Astrocyte (in vitro differentiated cells and primary cell): Measurements from ENCODE around the gene WRAP53. TPM values are rescaled to one million over a fixed set of nuclear protein-coding genes. Genes with fewer than 3 reads are reported as not detected.
A peak's percentile ranks its signal among the peaks of the same experiment; 100 is the strongest.

Experiments used
- DNase-seq: peaks from one replicate; pipeline ENCODE4 v3.0.0-alpha.2; 2010; ENCODE audit warnings: low read depth
- FAIRE-seq: peaks from 2 replicates; lab custom pipeline; 2011; peaks lifted over from hg19 to GRCh38; lab: Jason Lieb, UNC
- H2AFZ ChIP-seq: 2 replicates; pipeline ENCODE4 v1.6.0; 2012; ENCODE audit warnings: low read depth, low read length, inconsistent platforms
- H3K27ac ChIP-seq: 2 replicates; pipeline ENCODE4 v1.5.1; 2011; ENCODE audit warnings: low read depth, low read length, inconsistent platforms
- H3K27me3 ChIP-seq: 2 replicates; pipeline ENCODE4 v1.6.0; 2011; ENCODE audit warnings: low read length, inconsistent platforms; ENCODE audit not compliant: insufficient read depth
- H3K36me3 ChIP-seq: 2 replicates; pipeline ENCODE4 v1.5.1; 2011; ENCODE audit warnings: low read length, inconsistent platforms; ENCODE audit not compliant: insufficient read depth
- H3K4me1 ChIP-seq: 2 replicates; pipeline ENCODE4 v1.5.1; 2011; ENCODE audit warnings: low read length, inconsistent platforms; ENCODE audit not compliant: insufficient read depth
- H3K4me2 ChIP-seq: 2 replicates; pipeline ENCODE4 v1.6.0; 2012; ENCODE audit warnings: low read length, inconsistent platforms
- H3K4me3 ChIP-seq: 2 replicates; pipeline ENCODE4 v1.5.1; 2011; ENCODE audit warnings: low read depth, mild to moderate bottlenecking, low read length, inconsistent platforms; ENCODE audit not compliant: insufficient read depth
- H3K79me2 ChIP-seq: 2 replicates; pipeline ENCODE4 v1.6.0; 2012; ENCODE audit warnings: mild to moderate bottlenecking, low read length, inconsistent platforms; ENCODE audit not compliant: insufficient read depth
- H3K9ac ChIP-seq: 2 replicates; pipeline ENCODE4 v1.6.0; 2012; ENCODE audit warnings: mild to moderate bottlenecking, low read length, inconsistent platforms
- H3K9me3 ChIP-seq: 2 replicates; pipeline ENCODE4 v1.5.1; 2012; ENCODE audit warnings: low read depth, mild to moderate bottlenecking, low read length, inconsistent platforms; ENCODE audit not compliant: insufficient read depth
- H4K20me1 ChIP-seq: 2 replicates; pipeline ENCODE4 v1.6.0; 2012; ENCODE audit warnings: low read length, inconsistent platforms; ENCODE audit not compliant: insufficient read depth
- H3K27ac Mint-ChIP-seq: one replicate; pipeline ENCODE4 v1.8.0; 2021; ENCODE audit warnings: mild to moderate bottlenecking, mixed read lengths; ENCODE audit not compliant: unreplicated experiment
- H3K27me3 Mint-ChIP-seq: one replicate; pipeline ENCODE4 v1.8.0; 2021; ENCODE audit warnings: low read depth, mixed read lengths; ENCODE audit not compliant: unreplicated experiment
- H3K36me3 Mint-ChIP-seq: one replicate; pipeline ENCODE4 v1.8.0; 2021; ENCODE audit warnings: low read depth, mixed read lengths; ENCODE audit not compliant: unreplicated experiment
- H3K4me1 Mint-ChIP-seq: one replicate; pipeline ENCODE4 v1.8.0; 2021; ENCODE audit warnings: low read depth, mixed read lengths; ENCODE audit not compliant: unreplicated experiment
- H3K4me3 Mint-ChIP-seq: one replicate; pipeline ENCODE4 v1.8.0; 2021; ENCODE audit warnings: mild to moderate bottlenecking, moderate library complexity, mixed read lengths; ENCODE audit not compliant: unreplicated experiment
- H3K9me3 Mint-ChIP-seq: one replicate; pipeline ENCODE4 v1.8.0; 2021; ENCODE audit warnings: mild to moderate bottlenecking, mixed read lengths; ENCODE audit not compliant: unreplicated experiment
- EZH2 ChIP-seq: IDR thresholded peaks from 2 replicates; pipeline ENCODE4 v1.6.1; 2012; ENCODE audit warnings: mild to moderate bottlenecking, low read length, inconsistent platforms; ENCODE audit not compliant: insufficient read depth
- total RNA-seq: library from RNA; stranded (reverse); gene quantifications from 2 replicates; pipeline ENCODE4 v1.2.1, GENCODE V29; 2021
- TF ChIP-seq, protein P1 (sequence below): IDR thresholded peaks from 2 replicates; pipeline ENCODE4 v1.5.1; 2011; ENCODE audit warnings: low read depth, mild to moderate bottlenecking, inconsistent platforms, low read length, moderate library complexity; ENCODE audit not compliant: insufficient read depth

WRAP53 gene
- total RNA-seq, 1 donor from 2014 or later: 15.1 TPM

DNA sequence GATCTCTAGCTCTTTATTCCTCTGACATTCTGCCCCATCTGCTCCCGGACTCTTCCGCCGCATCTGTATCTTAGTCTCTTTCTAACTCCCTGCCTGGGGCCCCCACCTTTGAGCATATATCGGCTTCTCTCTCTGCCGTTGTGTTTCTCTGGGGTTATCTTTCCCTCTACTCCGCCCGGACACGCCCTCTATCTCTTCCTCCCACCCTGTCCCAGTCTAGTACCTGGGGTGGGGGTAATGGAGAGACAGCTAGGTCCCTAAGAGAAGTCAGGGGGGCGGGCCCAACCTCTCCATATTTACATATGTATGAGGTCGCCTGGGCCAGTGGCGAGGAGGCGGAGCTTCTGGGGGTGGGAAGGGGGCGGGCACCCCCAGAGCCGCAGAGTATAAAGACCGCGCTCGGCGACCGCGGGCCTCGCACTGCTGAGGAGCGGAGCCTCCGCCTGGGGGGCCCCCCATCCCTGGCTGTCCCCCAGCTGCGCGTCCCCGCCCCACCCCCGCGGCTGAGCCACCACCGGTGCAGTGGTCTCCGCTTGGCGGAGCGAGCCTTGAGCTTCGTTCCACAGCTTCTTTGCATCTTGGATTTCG, 37.7 kb upstream of the WRAP53 start, which contains the start of gene ATP1B2:
Gene ATP1B2 (plus strand): TSS at position 418 of the 588 bp plus-strand sequence. CDS start 593 bp downstream, outside the sequence.
- H3K4me3 Mint-ChIP-seq: peak within 1 kb of the TSS; percentile 79
- DNase-seq (no peak), FAIRE-seq (no peak)
- Histone ChIP-seq H3K27me3 (peaks cover 46% of the 10 kb centered on the region), H3K4me1 (peaks cover 8% of the 10 kb centered on the region), H3K4me3 (peak within 1 kb of the TSS; percentile 33), H3K9ac (no peak within 1 kb of the TSS), H2AFZ (peak within 1 kb of the TSS; percentile 52), H3K9me3 (no peaks in the 10 kb centered on the region), H3K4me2 (peak within 1 kb of the TSS; percentile 83), H3K79me2 (no peaks in the 10 kb centered on the region), H4K20me1 (no peaks in the 10 kb centered on the region), H3K27ac (no peak within 1 kb of the TSS), H3K36me3 (no peaks in the 10 kb centered on the region)
- peaks cover 2% of the 10 kb centered on the region for H3K36me3 Mint-ChIP-seq
- H3K4me1 Mint-ChIP-seq: peaks cover 4% of the 10 kb centered on the region
- peaks cover 49% of the 10 kb centered on the region for H3K27me3 Mint-ChIP-seq
- peaks cover 4% of the 10 kb centered on the region for H3K9me3 Mint-ChIP-seq
- TF ChIP-seq, protein P1, sequence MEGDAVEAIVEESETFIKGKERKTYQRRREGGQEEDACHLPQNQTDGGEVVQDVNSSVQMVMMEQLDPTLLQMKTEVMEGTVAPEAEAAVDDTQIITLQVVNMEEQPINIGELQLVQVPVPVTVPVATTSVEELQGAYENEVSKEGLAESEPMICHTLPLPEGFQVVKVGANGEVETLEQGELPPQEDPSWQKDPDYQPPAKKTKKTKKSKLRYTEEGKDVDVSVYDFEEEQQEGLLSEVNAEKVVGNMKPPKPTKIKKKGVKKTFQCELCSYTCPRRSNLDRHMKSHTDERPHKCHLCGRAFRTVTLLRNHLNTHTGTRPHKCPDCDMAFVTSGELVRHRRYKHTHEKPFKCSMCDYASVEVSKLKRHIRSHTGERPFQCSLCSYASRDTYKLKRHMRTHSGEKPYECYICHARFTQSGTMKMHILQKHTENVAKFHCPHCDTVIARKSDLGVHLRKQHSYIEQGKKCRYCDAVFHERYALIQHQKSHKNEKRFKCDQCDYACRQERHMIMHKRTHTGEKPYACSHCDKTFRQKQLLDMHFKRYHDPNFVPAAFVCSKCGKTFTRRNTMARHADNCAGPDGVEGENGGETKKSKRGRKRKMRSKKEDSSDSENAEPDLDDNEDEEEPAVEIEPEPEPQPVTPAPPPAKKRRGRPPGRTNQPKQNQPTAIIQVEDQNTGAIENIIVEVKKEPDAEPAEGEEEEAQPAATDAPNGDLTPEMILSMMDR: no peak
- no peak for TF ChIP-seq EZH2
- H3K27ac Mint-ChIP-seq: no peak within 1 kb of the TSS

DNA sequence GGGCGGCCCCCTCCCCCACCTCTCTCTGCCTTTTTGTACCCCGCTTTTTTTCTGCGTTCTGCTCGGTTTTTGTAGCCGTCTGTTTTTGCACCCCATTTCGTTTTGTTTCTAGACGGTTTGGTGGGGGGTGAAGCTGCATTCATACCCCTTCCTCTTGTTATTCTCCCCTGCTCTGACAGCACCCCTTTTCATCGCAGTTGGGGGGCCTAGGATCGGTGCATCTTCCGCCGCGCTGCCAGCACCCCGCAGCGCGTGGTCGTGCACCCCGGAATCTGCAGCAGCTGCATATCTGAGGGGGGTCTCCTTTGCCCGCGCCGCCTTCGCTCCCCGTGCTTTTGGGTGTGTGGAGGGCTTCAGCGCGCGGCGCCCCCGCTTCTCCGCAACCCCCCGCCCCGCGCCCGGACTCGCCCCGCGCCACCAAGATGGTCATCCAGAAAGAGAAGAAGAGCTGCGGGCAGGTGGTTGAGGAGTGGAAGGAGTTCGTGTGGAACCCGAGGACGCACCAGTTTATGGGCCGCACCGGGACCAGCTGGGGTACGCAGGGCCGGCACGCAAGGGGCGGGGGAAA, 37.1 kb upstream of the WRAP53 start:
- Histone ChIP-seq H3K9ac (no peak overlapping the region), H3K4me3 (peak overlapping the region; percentile 33)
- H3K9me3 Mint-ChIP-seq: peaks cover 4% of the 10 kb centered on the region

More for the DNA sequence above, 37.1 kb upstream of the WRAP53 start:
- peaks cover 8% of the 10 kb centered on the region for H3K4me1 ChIP-seq
- no peak overlapping the region for H3K27ac Mint-ChIP-seq
- H3K9me3 ChIP-seq: no peaks in the 10 kb centered on the region
- no peaks in the 10 kb centered on the region for H3K36me3 ChIP-seq
- DNase-seq: no peak
- no peaks in the 10 kb centered on the region for H3K79me2 ChIP-seq
- H3K4me2 ChIP-seq: peak overlapping the region; percentile 83
- H3K27ac ChIP-seq: no peak overlapping the region
- H3K27me3 ChIP-seq: peaks cover 46% of the 10 kb centered on the region
- peak overlapping the region; percentile 79 for H3K4me3 Mint-ChIP-seq
- H2AFZ ChIP-seq: no peak overlapping the region
- no peak for FAIRE-seq
- H3K4me1 Mint-ChIP-seq: peaks cover 4% of the 10 kb centered on the region
- peaks cover 2% of the 10 kb centered on the region for H3K36me3 Mint-ChIP-seq
- peaks cover 48% of the 10 kb centered on the region for H3K27me3 Mint-ChIP-seq
- H4K20me1 ChIP-seq: no peaks in the 10 kb centered on the region
- TF ChIP-seq, protein P1: no peak
- TF ChIP-seq EZH2: no peak
